Vagina (tissue), 2 donors: Measurements from ENCODE around the gene SHC3. TPM values are rescaled to one million over a fixed set of nuclear protein-coding genes. Genes with fewer than 3 reads are reported as not detected.
A peak's percentile ranks its signal among the peaks of the same experiment; 100 is the strongest.

Source experiments
- DNase-seq, 2 donors: peaks; one replicate each; pipeline ENCODE4 v3.0.0-alpha.2; 2017; ENCODE audit errors: extremely low spot score in 2 of 2
- H3K27ac ChIP-seq: fragments of 200-600 bp; sonication (generic); one replicate; pipeline ENCODE4 v1.5.1; 2019
- H3K27me3 ChIP-seq: fragments of 200-600 bp; sonication (generic); one replicate; pipeline ENCODE4 v1.5.1; 2019
- H3K36me3 ChIP-seq, 2 donors: fragments of 200-600 bp; sonication (generic); one replicate each; pipeline ENCODE4 v1.5.1; 2017 to 2019
- H3K4me1 ChIP-seq: fragments of 200-600 bp; sonication (generic); one replicate; pipeline ENCODE4 v1.5.1; 2019
- H3K4me3 ChIP-seq, 2 donors: fragments of 200-600 bp; sonication (generic); 1 replicate in 1 of 2; 2 replicates in 1 of 2; pipeline ENCODE4 v1.5.1; 2016 to 2019
- H3K9me3 ChIP-seq: fragments of 200-600 bp; sonication (generic); one replicate; pipeline ENCODE4 v1.5.1; 2019
- CTCF ChIP-seq, 3 experiments: fragments of 450-650 bp in 2 of 3; fragments of 200-600 bp in 1 of 3; sonication (generic) in 1 of 3; IDR thresholded peaks; one replicate each; pipeline ENCODE4 v1.5.1; 2017 to 2019; ENCODE audit warnings: antibody characterized with exemption in 3 of 3, mild to moderate bottlenecking in 2 of 3, moderate library complexity in 2 of 3
- POLR2A ChIP-seq, 2 donors: fragments of 450-650 bp; IDR thresholded peaks; one replicate each; pipeline ENCODE4 v1.6.1; 2017; ENCODE audit warnings: antibody characterized with exemption in 2 of 2, mild to moderate bottlenecking in 2 of 2, moderate library complexity in 2 of 2
- POLR2AphosphoS5 ChIP-seq, 2 donors: sonication (generic); formaldehyde crosslinking; IDR thresholded peaks; one replicate each; pipeline ENCODE4 v1.9.0; 2017; ENCODE audit warnings: antibody characterized with exemption in 2 of 2, mild to moderate bottlenecking in 2 of 2, low read depth in 1 of 2; ENCODE audit not compliant: insufficient read depth in 1 of 2
- intact Hi-C: fragments of 100-400 bp; cut with DNase I; formaldehyde crosslinking; loops from one replicate; pipeline ENCODE4 v1.15.1; 2023
- total RNA-seq: library from RNA; depleted of rRNA; stranded (reverse); fragments of >200 nt; gene quantifications from one replicate; pipeline ENCODE4 v1.2.3, GENCODE V29; 2016

The SHC3 gene
- total RNA-seq, 1 donor from 2014 or later, result 6.1 TPM

GRCh38 chr9:89020754-89021153 lies 157.9 kb downstream of the SHC3 start:
- TF ChIP-seq POLR2A (IDR thresholded peaks at IDR 0.05), result no peak
- H3K27ac ChIP-seq, result peak overlapping the region; percentile 92
- intact Hi-C loops, result loop anchor here (5.0 to 10.0 kb wide), 2 partner anchors 154 to 633 kb away; partner anchors contain the start of genes SHC3 and SPIN1

GRCh38 chr9:89015336-89015735 lies 163.3 kb downstream of the SHC3 start:
- DNase-seq, result peak in 1 of 2 donors; percentile 44

More at GRCh38 chr9:89020754-89021153, 157.9 kb downstream of the SHC3 start:
- no peaks in the 10 kb centered on the region for H3K9me3 ChIP-seq
- DNase-seq, result no peak
- H3K4me3 ChIP-seq, result no peak overlapping the region
- no peaks in the 10 kb centered on the region for H3K36me3 ChIP-seq
- peaks cover 30% of the 10 kb centered on the region for H3K4me1 ChIP-seq
- H3K27me3 ChIP-seq, result no peaks in the 10 kb centered on the region

GRCh38 chr9:89014153-89014552 lies 164.5 kb downstream of the SHC3 start:
- no peaks in the 10 kb centered on the region for H3K4me1 ChIP-seq
- intact Hi-C loops, result no loop called here
- no peak overlapping the region for H3K27ac ChIP-seq
- peaks cover 0 to 6% of the 10 kb centered on the region in 2 donors for H3K36me3 ChIP-seq
- H3K27me3 ChIP-seq, result no peaks in the 10 kb centered on the region
- TF ChIP-seq POLR2AphosphoS5 (IDR thresholded peaks at IDR 0.05; ENCODE audit: insufficient read depth in 1 of 2, low read depth in 1 of 2) (no peak), POLR2A (IDR thresholded peaks at IDR 0.05) (no peak), CTCF (IDR thresholded peaks at IDR 0.05) (no peak)
- no peak for DNase-seq
- H3K4me3 ChIP-seq, result no peak overlapping the region
- no peaks in the 10 kb centered on the region for H3K9me3 ChIP-seq

More at GRCh38 chr9:89015336-89015735, 163.3 kb downstream of the SHC3 start:
- no peaks in the 10 kb centered on the region for H3K9me3 ChIP-seq
- no peak overlapping the region for H3K27ac ChIP-seq
- no peaks in the 10 kb centered on the region for H3K4me1 ChIP-seq
- no peaks in the 10 kb centered on the region for H3K27me3 ChIP-seq
- peaks cover 0 to 6% of the 10 kb centered on the region in 2 donors for H3K36me3 ChIP-seq
- intact Hi-C loops, result no loop called here
- no peak for TF ChIP-seq POLR2AphosphoS5 (IDR thresholded peaks at IDR 0.05; ENCODE audit: insufficient read depth in 1 of 2, low read depth in 1 of 2)
- TF ChIP-seq POLR2A (IDR thresholded peaks at IDR 0.05), result no peak
- TF ChIP-seq CTCF (IDR thresholded peaks at IDR 0.05), result no peak
- H3K4me3 ChIP-seq, result no peak overlapping the region

- H3K4me1 ChIP-seq, result no peaks in the 10 kb centered on the region
- intact Hi-C loops, result no loop called here
- H3K27ac ChIP-seq, result no peak overlapping the region
- DNase-seq, result peak in 1 of 2 donors; percentile 60
- H3K36me3 ChIP-seq, result peaks cover 0 to 6% of the 10 kb centered on the region in 2 donors
- no peak overlapping the region for H3K4me3 ChIP-seq
- H3K27me3 ChIP-seq, result no peaks in the 10 kb centered on the region
- no peaks in the 10 kb centered on the region for H3K9me3 ChIP-seq
- TF ChIP-seq CTCF (IDR thresholded peaks at IDR 0.05), result no peak
- no peak for TF ChIP-seq POLR2AphosphoS5 (IDR thresholded peaks at IDR 0.05; ENCODE audit: insufficient read depth in 1 of 2, low read depth in 1 of 2)
- no peak for TF ChIP-seq POLR2A (IDR thresholded peaks at IDR 0.05)
Observed at GRCh38 chr9:89013660-89014059, 165.0 kb downstream of the SHC3 start.

- Histone ChIP-seq H3K4me1 (no peaks in the 10 kb centered on the region), H3K4me3 (no peak overlapping the region), H3K27ac (no peak overlapping the region), H3K36me3 (peaks cover 0 to 6% of the 10 kb centered on the region in 2 donors), H3K9me3 (no peaks in the 10 kb centered on the region), H3K27me3 (no peaks in the 10 kb centered on the region)
- intact Hi-C loops, result no loop called here
- TF ChIP-seq POLR2AphosphoS5 (IDR thresholded peaks at IDR 0.05; ENCODE audit: insufficient read depth in 1 of 2, low read depth in 1 of 2) (no peak), POLR2A (IDR thresholded peaks at IDR 0.05) (no peak), CTCF (IDR thresholded peaks at IDR 0.05) (no peak)
- DNase-seq, result peak in 1 of 2 donors; percentile 58
Observed at GRCh38 chr9:89012294-89013042, 166.2 kb downstream of the SHC3 start.
